ENCODE results near the gene ANKLE2. TPM values are rescaled to one million over a fixed set of nuclear protein-coding genes. Genes with fewer than 3 reads are reported as not detected.
"Not testable (repeated sequence)": the region's sequence is repeated elsewhere in the genome, so short reads cannot be mapped to it uniquely, and the experiment has no call there.

ANKLE2 gene
- total RNA-seq, 1 donor from 2014 or later: 96.4 TPM

DNA sequence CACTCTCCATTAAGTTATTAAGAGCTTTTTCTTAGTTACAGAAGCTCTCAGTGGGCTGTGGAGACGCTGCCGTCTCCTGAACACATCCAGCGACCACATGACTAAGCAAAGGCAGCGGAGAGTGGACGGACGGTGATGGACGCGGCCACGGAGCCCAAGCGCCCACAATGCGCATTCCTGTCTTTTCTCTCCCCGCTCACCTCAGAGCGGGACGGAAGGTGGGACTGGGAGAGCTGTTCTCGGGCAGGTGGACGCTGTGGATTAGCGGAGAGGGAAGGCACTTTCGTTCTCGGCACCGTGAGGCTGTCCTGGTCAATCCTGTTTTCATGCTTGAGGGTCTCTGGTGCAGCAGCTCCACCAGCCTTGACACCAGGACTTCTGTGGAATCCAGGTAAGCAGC, 2.6 kb upstream of the ANKLE2 start:
- H3K27ac Mint-ChIP-seq (ENCODE audit: unreplicated experiment): no peak overlapping the region

DNA sequence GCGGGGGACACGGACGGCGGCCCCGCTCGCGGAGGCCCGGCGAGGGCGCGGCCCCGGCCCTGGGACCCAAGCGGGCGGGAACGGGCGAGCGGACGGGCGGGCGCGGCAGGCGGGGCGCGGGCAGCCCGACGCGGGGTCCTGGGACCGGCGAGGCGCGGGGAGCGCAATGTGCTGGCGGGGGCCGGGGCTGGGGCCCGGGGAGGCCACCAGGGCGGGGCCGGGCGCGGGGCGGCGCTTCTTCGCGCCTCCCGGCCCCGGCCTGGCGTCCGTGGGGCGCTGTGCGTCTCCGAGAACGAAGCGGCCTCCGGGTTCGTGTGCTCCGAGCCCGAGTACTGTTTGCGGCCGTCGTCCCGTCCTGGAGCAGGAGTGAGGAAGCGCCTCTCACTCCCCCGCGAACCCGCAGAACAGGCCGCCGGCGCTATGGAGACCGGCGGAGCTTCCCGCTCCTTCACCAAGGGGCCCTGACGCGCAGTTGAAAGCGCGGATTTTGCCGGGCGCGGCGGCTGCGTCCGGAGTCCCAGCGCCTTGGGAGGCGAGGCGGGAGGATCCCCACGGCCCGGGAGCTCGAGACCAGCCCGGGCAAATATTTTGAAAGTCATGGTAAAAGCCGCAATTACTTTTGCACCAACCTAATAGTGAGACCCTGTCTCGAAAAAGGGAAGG, 420 bp upstream of the ANKLE2 start:
- TF ChIP-seq, protein P1, sequence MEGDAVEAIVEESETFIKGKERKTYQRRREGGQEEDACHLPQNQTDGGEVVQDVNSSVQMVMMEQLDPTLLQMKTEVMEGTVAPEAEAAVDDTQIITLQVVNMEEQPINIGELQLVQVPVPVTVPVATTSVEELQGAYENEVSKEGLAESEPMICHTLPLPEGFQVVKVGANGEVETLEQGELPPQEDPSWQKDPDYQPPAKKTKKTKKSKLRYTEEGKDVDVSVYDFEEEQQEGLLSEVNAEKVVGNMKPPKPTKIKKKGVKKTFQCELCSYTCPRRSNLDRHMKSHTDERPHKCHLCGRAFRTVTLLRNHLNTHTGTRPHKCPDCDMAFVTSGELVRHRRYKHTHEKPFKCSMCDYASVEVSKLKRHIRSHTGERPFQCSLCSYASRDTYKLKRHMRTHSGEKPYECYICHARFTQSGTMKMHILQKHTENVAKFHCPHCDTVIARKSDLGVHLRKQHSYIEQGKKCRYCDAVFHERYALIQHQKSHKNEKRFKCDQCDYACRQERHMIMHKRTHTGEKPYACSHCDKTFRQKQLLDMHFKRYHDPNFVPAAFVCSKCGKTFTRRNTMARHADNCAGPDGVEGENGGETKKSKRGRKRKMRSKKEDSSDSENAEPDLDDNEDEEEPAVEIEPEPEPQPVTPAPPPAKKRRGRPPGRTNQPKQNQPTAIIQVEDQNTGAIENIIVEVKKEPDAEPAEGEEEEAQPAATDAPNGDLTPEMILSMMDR (IDR thresholded peaks at IDR 0.05): peak; percentile 63
- H3K4me1 Mint-ChIP-seq (ENCODE audit: low read depth): peaks cover 35% of the 10 kb centered on the region
- no peaks in the 10 kb centered on the region for H3K27me3 Mint-ChIP-seq (ENCODE audit: low read depth)
- H3K27ac Mint-ChIP-seq (ENCODE audit: unreplicated experiment): peak overlapping the region; percentile 77
- H3K36me3 Mint-ChIP-seq (ENCODE audit: low read depth): peaks cover under 1% of the 10 kb centered on the region
- H3K9me3 Mint-ChIP-seq (ENCODE audit: low read depth): no peaks in the 10 kb centered on the region
- peak overlapping the region; percentile 70 for H3K4me3 Mint-ChIP-seq (ENCODE audit: unreplicated experiment)
- DNase-seq (ENCODE audit: low spot score): no peak

More for the DNA sequence above, 2.6 kb upstream of the ANKLE2 start:
- no peak overlapping the region for H3K4me3 Mint-ChIP-seq (ENCODE audit: unreplicated experiment)
- H3K4me1 Mint-ChIP-seq (ENCODE audit: low read depth): peaks cover 37% of the 10 kb centered on the region
- H3K9me3 Mint-ChIP-seq (ENCODE audit: low read depth): no peaks in the 10 kb centered on the region
- H3K27me3 Mint-ChIP-seq (ENCODE audit: low read depth): no peaks in the 10 kb centered on the region
- TF ChIP-seq, protein P1 (IDR thresholded peaks at IDR 0.05): no peak
- peaks cover 7% of the 10 kb centered on the region for H3K36me3 Mint-ChIP-seq (ENCODE audit: low read depth)
- DNase-seq (ENCODE audit: low spot score): no peak

- H3K27ac Mint-ChIP-seq (ENCODE audit: unreplicated experiment): peak overlapping the region; percentile 96
- TF ChIP-seq, protein P1 (IDR thresholded peaks at IDR 0.05): no peak
- H3K4me1 Mint-ChIP-seq (ENCODE audit: low read depth): peaks cover 28% of the 10 kb centered on the region
- no peak for DNase-seq (ENCODE audit: low spot score)
- H3K27me3 Mint-ChIP-seq (ENCODE audit: low read depth): no peaks in the 10 kb centered on the region
- peaks cover 5% of the 10 kb centered on the region for H3K36me3 Mint-ChIP-seq (ENCODE audit: low read depth)
- no peaks in the 10 kb centered on the region for H3K9me3 Mint-ChIP-seq (ENCODE audit: low read depth)
- H3K4me3 Mint-ChIP-seq (ENCODE audit: unreplicated experiment): peak overlapping the region; percentile 86
Observed at GRCh38 chr12:132759359-132759758, 2.3 kb downstream of the ANKLE2 start.

DNA sequence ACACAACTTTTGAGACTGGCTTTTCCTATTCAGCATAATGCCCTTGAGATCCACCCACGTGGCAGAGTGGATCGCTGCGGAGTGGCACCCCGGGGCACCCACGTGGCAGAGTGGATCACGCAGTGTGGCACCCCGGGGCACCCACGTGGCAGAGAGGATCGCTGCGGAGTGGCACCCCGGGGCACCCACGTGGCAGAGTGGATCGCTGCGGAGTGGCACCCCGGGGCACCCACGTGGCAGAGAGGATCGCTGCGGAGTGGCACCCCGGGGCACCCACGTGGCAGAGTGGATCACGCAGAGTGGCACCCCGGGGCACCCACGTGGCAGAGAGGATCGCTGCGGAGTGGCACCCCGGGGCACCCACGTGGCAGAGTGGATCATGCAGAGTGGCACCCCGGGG, 2.8 kb downstream of the ANKLE2 start:
- not testable (repeated sequence) for H3K9me3 Mint-ChIP-seq (ENCODE audit: low read depth); H3K27me3 Mint-ChIP-seq (ENCODE audit: low read depth); DNase-seq (ENCODE audit: low spot score); H3K36me3 Mint-ChIP-seq (ENCODE audit: low read depth); H3K4me3 Mint-ChIP-seq (ENCODE audit: unreplicated experiment)
- peaks cover 28% of the 10 kb centered on the region for H3K4me1 Mint-ChIP-seq (ENCODE audit: low read depth)
- H3K27ac Mint-ChIP-seq (ENCODE audit: unreplicated experiment): peak overlapping the region; percentile 68

GRCh38 chr12:132754160-132754932, 7.3 kb downstream of the ANKLE2 start:
- Mint-ChIP-seq H3K4me3 (ENCODE audit: unreplicated experiment) (no peak overlapping the region), H3K27me3 (ENCODE audit: low read depth) (no peaks in the 10 kb centered on the region), H3K9me3 (ENCODE audit: low read depth) (no peaks in the 10 kb centered on the region), H3K36me3 (ENCODE audit: low read depth) (peaks cover 15% of the 10 kb centered on the region), H3K27ac (ENCODE audit: unreplicated experiment) (no peak overlapping the region), H3K4me1 (ENCODE audit: low read depth) (peaks cover 11% of the 10 kb centered on the region)
- DNase-seq (ENCODE audit: low spot score): no peak
- TF ChIP-seq, protein P1 (IDR thresholded peaks at IDR 0.05): no peak

DNA sequence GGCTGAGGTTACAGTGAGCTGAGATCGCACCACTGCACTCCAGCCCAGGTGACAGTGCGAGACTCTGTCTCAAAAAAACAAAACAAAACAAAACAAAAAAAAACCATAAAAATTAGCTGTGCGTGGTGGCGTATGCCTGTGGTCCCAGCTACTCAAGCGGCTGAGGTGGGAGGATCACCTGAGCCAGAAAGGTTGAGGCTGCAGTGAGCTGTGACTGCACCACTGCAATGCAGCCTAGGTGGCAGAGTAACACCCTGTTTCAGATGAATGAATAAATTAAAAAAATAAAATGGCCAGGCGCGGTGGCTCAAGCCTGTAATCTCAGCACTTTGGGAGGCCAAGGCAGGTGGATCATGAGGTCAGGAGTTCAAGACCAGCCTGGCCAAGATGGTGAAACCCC, 8.0 kb downstream of the ANKLE2 start:
- not testable (repeated sequence) for H3K4me3 Mint-ChIP-seq (ENCODE audit: unreplicated experiment); H3K4me1 Mint-ChIP-seq (ENCODE audit: low read depth); H3K27ac Mint-ChIP-seq (ENCODE audit: unreplicated experiment); H3K27me3 Mint-ChIP-seq (ENCODE audit: low read depth); H3K9me3 Mint-ChIP-seq (ENCODE audit: low read depth); DNase-seq (ENCODE audit: low spot score)
- H3K36me3 Mint-ChIP-seq (ENCODE audit: low read depth): peaks cover 17% of the 10 kb centered on the region

Data from chondrocyte (in vitro differentiated cells).